ENCODE results near the gene GORASP1. TPM values are rescaled to one million over a fixed set of nuclear protein-coding genes. Genes with fewer than 3 reads are reported as not detected.

GORASP1 gene
- total and polyA plus RNA-seq, 2 of the 8 experiments (the other 6 are each of a cell fraction or from before 2014, with no cell fraction given), result 33.4 to 33.5 TPM

DNA sequence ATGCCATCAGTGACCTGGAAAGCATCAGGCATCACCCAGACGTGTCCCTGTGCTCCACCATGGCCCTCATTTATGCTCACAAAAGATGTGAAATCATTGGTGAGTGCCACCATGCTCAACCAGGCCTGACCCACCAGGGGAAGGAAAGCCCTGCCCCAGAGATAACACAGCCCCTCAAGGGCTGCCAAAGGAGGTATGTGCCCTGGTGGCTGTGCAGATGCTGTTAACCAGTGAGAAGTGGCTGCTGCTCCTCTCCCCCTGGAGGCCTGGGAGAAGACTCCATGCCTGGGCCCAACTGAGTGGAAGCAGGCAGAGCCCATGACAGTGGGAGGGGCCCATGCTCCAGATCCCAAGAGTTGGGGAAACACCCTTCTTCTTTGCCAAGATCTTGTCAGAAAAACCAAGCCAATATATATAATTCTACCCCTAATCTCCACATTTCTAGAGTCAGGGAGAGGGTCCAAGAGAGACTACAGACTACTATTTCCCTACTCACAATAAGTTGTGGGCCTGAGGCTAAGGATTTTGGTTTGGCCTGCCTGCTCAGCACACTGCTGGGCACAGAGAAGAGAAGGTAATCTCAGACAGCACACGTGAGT, 2.7 kb upstream of the GORASP1 start:
- DNase-seq (ENCODE audit: low read depth in 1 of 2, low spot score in 2 of 2), result no peak
- Histone ChIP-seq H3K27me3 (replicated peaks in 1 of 4; ENCODE audit: control insufficient read depth in 3 of 4, extremely low read depth in 1 of 4, insufficient read depth in 3 of 4, low read length in 3 of 4) (peaks cover 0 to 8% (median 3%) of the 10 kb centered on the region in 4 experiments; a peak in 2 of 7 replicates), H2BK15ac (ENCODE audit: low read length) (no peak overlapping the region), H2AK5ac (ENCODE audit: low read depth, low read length) (no peak overlapping the region), H3K23me2 (ENCODE audit: low read depth, low read length) (peaks cover 12% of the 10 kb centered on the region; the same call in 1 of the 2 replicates), H2BK20ac (ENCODE audit: low read length) (no peak overlapping the region), H4K91ac (replicated peaks; ENCODE audit: insufficient read length, low read length) (no peak overlapping the region), H3K79me2 (ENCODE audit: control insufficient read depth in 1 of 2, insufficient read depth in 2 of 2, low read length in 2 of 2) (no peaks in the 10 kb centered on the region), H3K9ac (replicated peaks in 1 of 4; ENCODE audit: extremely low read depth in 1 of 4, low read depth in 3 of 4, low read length in 3 of 4) (no peak overlapping the region), H4K8ac (ENCODE audit: extremely low read depth, insufficient read depth, low read length) (no peak overlapping the region), H2AFZ (ENCODE audit: low read length) (no peak overlapping the region), H3K4ac (replicated peaks; ENCODE audit: insufficient read length, low read depth, low read length) (no peak overlapping the region), H3K36me3 (ENCODE audit: control insufficient read depth in 2 of 4, insufficient read depth in 4 of 4, low read length in 3 of 4) (no peaks in the 10 kb centered on the region), H3K18ac (ENCODE audit: extremely low read depth, low read length) (no peak overlapping the region), H3K4me3 (ENCODE audit: extremely low read depth in 1 of 4, insufficient read depth in 2 of 4, low read depth in 3 of 4, low read length in 4 of 4) (no peak overlapping the region), H3K56ac (replicated peaks; ENCODE audit: insufficient read length, low read depth, low read length) (no peak overlapping the region), H4K5ac (ENCODE audit: insufficient read length, low read depth, low read length) (no peak overlapping the region), H4K20me1 (replicated peaks in 1 of 2; ENCODE audit: control insufficient read depth in 1 of 2, insufficient read depth in 2 of 2, low read length in 2 of 2) (peaks cover 0 to 7% of the 10 kb centered on the region in 2 experiments), H3K23ac (ENCODE audit: insufficient read length) (no peak overlapping the region), H3K79me1 (ENCODE audit: low read depth, low read length) (0 out of 2 replicates have a peak, but pooled peaks cover 2% of the 10 kb centered on the region), H3K4me2 (ENCODE audit: insufficient read depth in 1 of 2, low read depth in 2 of 2, low read length in 2 of 2) (no peak overlapping the region), H2BK12ac (ENCODE audit: low read depth, low read length) (no peak overlapping the region), H3K27ac (ENCODE audit: low read depth, low read length) (no peak overlapping the region), H3K14ac (ENCODE audit: insufficient read length) (no peak overlapping the region), H3K4me1 (replicated peaks in 1 of 4; ENCODE audit: control insufficient read depth in 3 of 4, insufficient read depth in 4 of 4, low read length in 3 of 4) (no peaks in the 10 kb centered on the region; a peak in 1 of 7 replicates), H3K9me3 (ENCODE audit: insufficient read depth in 2 of 2, low read depth in 1 of 2, low read length in 1 of 2) (no peaks in the 10 kb centered on the region), H2BK120ac (replicated peaks; ENCODE audit: low read depth, low read length) (no peak overlapping the region), H2BK5ac (ENCODE audit: low read depth, low read length) (no peak overlapping the region)
- no peak for FAIRE-seq
- WGBS, 2 experiments (ENCODE audit: extremely low coverage in 1 of 2, insufficient coverage in 1 of 2, insufficient read length in 1 of 2, insufficient replicate concordance in 2 of 2, low coverage in 1 of 2, low lambda C conversion rate in 2 of 2, missing lambda C conversion rate in 1 of 2), result 67% methylated on average over 2 of the region's 2 CpGs; no CpG with 5 or more reads in 1 of the 2 experiments
- TF ChIP-seq TCF12 (IDR thresholded peaks at IDR 0.05; ENCODE audit: low read depth, low read length), result no peak
- CTCF ChIA-PET (ENCODE audit: partially characterized antibody), result interaction anchor here (0.7 to 10.4 kb wide), 8 partner anchors 11 to 1035 kb away, joined by 3 to 95 read pairs (median 4); no protein-coding TSS in a partner anchor
- POLR2A ChIA-PET (ENCODE audit: partially characterized antibody), result no interaction called here

Data from H1 (cell line).